Fibroblast of skin of left biceps (primary cell): ENCODE data around the gene TIMM10B.

Experiments used
- DNase-seq, 2 experiments: peaks; one replicate each; pipeline ENCODE4 v3.0.0-alpha.2; 2013; ENCODE audit warnings: low read depth in 2 of 2

TIMM10B gene

GRCh38 chr11:6472934-6473333 is 8.4 kb upstream of the TIMM10B start:
- DNase-seq = no peak

- DNase-seq = peak; percentile 54 to 64
These were observed 7.6 kb upstream of the TIMM10B start, which contains the start of gene TRIM3 for GRCh38 chr11:6473451-6474412. TRIM3 (minus strand) TSS chr11:6473941; CDS start chr11:6465695, 8,246 bp downstream.

- DNase-seq = no peak
These were observed 6.9 kb upstream of the TIMM10B start for GRCh38 chr11:6474413-6474792.

GRCh38 chr11:6474806-6475500 is 6.3 kb upstream of the TIMM10B start:
- DNase-seq = no peak

- DNase-seq = no peak
These were observed 5.4 kb upstream of the TIMM10B start for GRCh38 chr11:6475936-6476335.

- no peak for DNase-seq
These were observed 4.7 kb upstream of the TIMM10B start for GRCh38 chr11:6476571-6476970.

- DNase-seq = no peak
These were observed 894 bp upstream of the TIMM10B start for GRCh38 chr11:6480299-6480914.

GRCh38 chr11:6481924-6482275 is 599 bp downstream of the TIMM10B start:
- no peak for DNase-seq

- DNase-seq = no peak
These were observed 1.1 kb downstream of the TIMM10B start for GRCh38 chr11:6482441-6482840.

GRCh38 chr11:6483015-6483414 is 1.7 kb downstream of the TIMM10B start:
- DNase-seq = no peak

- DNase-seq = no peak
These were observed 4.4 kb downstream of the TIMM10B start for GRCh38 chr11:6485661-6486060.

GRCh38 chr11:6486256-6486655 is 5.0 kb downstream of the TIMM10B start:
- DNase-seq = no peak

- DNase-seq = no peak
These were observed 5.6 kb downstream of the TIMM10B start for GRCh38 chr11:6486938-6487337.

GRCh38 chr11:6488342-6488741 is 7.0 kb downstream of the TIMM10B start:
- DNase-seq = no peak

- DNase-seq = no peak
These were observed 7.5 kb downstream of the TIMM10B start for GRCh38 chr11:6488821-6489220.

GRCh38 chr11:6489306-6489705 is 8.0 kb downstream of the TIMM10B start:
- DNase-seq = no peak

GRCh38 chr11:6497069-6497839 is 16.0 kb downstream of the TIMM10B start, which contains the start of gene DNHD1:
DNHD1 (plus strand) TSS chr11:6497280; CDS start chr11:6498216, 936 bp downstream.
- no peak for DNase-seq

GRCh38 chr11:6498121-6498520 is 16.8 kb downstream of the TIMM10B start:
- DNase-seq = no peak

- DNase-seq = no peak
These were observed 17.2 kb downstream of the TIMM10B start for GRCh38 chr11:6498544-6498943.

- DNase-seq = no peak
These were observed 21.1 kb downstream of the TIMM10B start for GRCh38 chr11:6502382-6502781.

GRCh38 chr11:6504166-6504565 is 22.9 kb downstream of the TIMM10B start:
- no peak for DNase-seq
